ENCODE measurements around the gene NID1. TPM values are rescaled to one million over a fixed set of nuclear protein-coding genes. Genes with fewer than 3 reads are reported as not detected.

NID1 gene
- total RNA-seq, 1 experiment from 2014 or later = 8.6 TPM

DNA sequence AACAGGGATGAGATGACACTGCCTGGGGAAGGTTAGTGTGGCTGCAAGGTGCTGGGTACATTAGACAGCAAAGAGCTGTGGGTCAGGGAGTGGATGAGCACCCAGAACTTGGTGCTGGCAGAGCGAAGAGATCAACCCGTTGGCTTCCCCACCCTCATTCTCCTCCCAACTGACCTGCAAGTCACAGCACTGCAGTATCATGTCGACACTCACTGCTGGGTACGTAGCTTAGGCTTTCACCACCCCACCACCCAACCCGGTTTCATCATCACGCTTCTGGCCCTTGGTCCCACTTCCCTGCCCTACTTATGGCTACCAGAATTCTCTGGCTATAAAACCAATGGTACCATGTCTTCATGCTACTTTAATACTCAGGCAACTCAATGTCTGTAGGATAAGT, 124.6 kb downstream of the NID1 start:
- Mint-ChIP-seq H3K27ac (ENCODE audit: unreplicated experiment) (no peak overlapping the region), H3K36me3 (ENCODE audit: insufficient read depth, unreplicated experiment) (no peaks in the 10 kb centered on the region), H3K4me3 (ENCODE audit: low read depth, unreplicated experiment) (no peak overlapping the region), H3K9me3 (ENCODE audit: low read depth, unreplicated experiment) (no peaks in the 10 kb centered on the region), H3K27me3 (ENCODE audit: unreplicated experiment) (no peaks in the 10 kb centered on the region), H3K4me1 (ENCODE audit: low read depth, unreplicated experiment) (peaks cover 8% of the 10 kb centered on the region)
- CTCF ChIA-PET = no interaction called here
- TF ChIP-seq, protein P1, sequence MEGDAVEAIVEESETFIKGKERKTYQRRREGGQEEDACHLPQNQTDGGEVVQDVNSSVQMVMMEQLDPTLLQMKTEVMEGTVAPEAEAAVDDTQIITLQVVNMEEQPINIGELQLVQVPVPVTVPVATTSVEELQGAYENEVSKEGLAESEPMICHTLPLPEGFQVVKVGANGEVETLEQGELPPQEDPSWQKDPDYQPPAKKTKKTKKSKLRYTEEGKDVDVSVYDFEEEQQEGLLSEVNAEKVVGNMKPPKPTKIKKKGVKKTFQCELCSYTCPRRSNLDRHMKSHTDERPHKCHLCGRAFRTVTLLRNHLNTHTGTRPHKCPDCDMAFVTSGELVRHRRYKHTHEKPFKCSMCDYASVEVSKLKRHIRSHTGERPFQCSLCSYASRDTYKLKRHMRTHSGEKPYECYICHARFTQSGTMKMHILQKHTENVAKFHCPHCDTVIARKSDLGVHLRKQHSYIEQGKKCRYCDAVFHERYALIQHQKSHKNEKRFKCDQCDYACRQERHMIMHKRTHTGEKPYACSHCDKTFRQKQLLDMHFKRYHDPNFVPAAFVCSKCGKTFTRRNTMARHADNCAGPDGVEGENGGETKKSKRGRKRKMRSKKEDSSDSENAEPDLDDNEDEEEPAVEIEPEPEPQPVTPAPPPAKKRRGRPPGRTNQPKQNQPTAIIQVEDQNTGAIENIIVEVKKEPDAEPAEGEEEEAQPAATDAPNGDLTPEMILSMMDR (IDR thresholded peaks at IDR 0.05; ENCODE audit: unreplicated experiment) = no peak
- no TSS peak for BruUV-seq (replicated peaks)
- intact Hi-C loops (cut with micrococcal nuclease; ENCODE audit: unreplicated experiment) = no loop called here
- DNase-seq = no peak

DNA sequence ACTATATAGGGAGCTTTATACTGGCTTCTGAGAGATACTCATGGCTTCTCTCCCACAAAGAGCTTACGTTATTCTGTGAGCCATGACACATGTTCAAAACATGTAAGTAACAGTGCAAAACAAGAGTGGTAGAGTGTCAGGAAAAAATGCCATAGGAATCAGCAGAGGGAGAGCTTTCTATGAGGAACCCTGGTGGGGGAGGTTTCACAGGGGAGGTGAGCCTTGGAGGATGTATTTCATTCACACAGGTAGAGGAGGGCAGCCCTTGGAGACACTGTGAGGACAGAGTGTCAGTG, 125.5 kb downstream of the NID1 start:
- DNase-seq = no peak
- CTCF ChIA-PET = no interaction called here
- Mint-ChIP-seq H3K4me1 (ENCODE audit: low read depth, unreplicated experiment) (peaks cover 8% of the 10 kb centered on the region), H3K9me3 (ENCODE audit: low read depth, unreplicated experiment) (no peaks in the 10 kb centered on the region), H3K4me3 (ENCODE audit: low read depth, unreplicated experiment) (no peak overlapping the region), H3K36me3 (ENCODE audit: insufficient read depth, unreplicated experiment) (no peaks in the 10 kb centered on the region), H3K27me3 (ENCODE audit: unreplicated experiment) (no peaks in the 10 kb centered on the region), H3K27ac (ENCODE audit: unreplicated experiment) (no peak overlapping the region)
- TF ChIP-seq, protein P1 (IDR thresholded peaks at IDR 0.05; ENCODE audit: unreplicated experiment) = no peak
- intact Hi-C loops (cut with micrococcal nuclease; ENCODE audit: unreplicated experiment) = no loop called here
- BruUV-seq (replicated peaks) = no TSS peak

DNA sequence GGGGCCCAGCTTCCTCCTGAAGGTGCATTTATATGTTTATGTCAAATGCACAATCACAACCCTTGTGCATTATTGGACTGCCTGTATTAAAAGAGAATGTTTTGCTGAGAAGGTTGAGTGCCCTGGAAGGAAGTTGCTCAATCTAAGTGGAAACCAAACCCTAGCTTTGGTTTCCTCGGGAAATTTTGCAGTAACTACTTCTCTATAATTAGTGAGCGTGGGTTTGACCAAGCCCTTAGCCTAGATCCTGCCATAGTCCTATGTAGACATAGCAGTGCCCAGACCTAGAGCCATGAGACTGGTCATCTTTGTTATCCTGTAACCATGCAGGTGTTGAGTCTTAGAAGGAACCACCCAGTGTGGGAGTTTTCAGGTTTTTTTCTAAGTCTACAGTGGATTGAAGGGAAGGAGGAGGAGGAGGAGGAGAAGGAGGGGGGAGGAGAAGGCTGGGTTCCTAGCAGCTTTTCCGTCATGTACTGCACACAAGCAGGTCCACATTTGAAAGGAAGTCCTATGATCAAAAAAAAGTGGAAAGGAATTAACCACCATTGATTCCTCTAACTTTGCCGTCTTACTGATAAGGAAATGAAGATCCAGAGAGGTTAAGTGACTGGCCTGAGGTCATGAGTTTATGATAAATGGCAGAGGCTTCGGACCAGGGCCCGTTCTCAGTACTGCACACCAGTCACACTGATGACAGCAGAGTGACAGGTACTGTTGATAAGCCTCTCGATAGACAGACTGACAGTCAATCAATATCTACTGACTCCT, 126.0 kb downstream of the NID1 start:
- DNase-seq = no peak
- no TSS peak for BruUV-seq (replicated peaks)
- peaks cover 8% of the 10 kb centered on the region for H3K4me1 Mint-ChIP-seq (ENCODE audit: low read depth, unreplicated experiment)
- no peaks in the 10 kb centered on the region for H3K9me3 Mint-ChIP-seq (ENCODE audit: low read depth, unreplicated experiment)
- TF ChIP-seq, protein P1 (IDR thresholded peaks at IDR 0.05; ENCODE audit: unreplicated experiment) = no peak
- intact Hi-C loops (cut with micrococcal nuclease; ENCODE audit: unreplicated experiment) = no loop called here
- H3K27me3 Mint-ChIP-seq (ENCODE audit: unreplicated experiment) = no peaks in the 10 kb centered on the region
- H3K36me3 Mint-ChIP-seq (ENCODE audit: insufficient read depth, unreplicated experiment) = no peaks in the 10 kb centered on the region
- no peak overlapping the region for H3K27ac Mint-ChIP-seq (ENCODE audit: unreplicated experiment)
- no peak overlapping the region for H3K4me3 Mint-ChIP-seq (ENCODE audit: low read depth, unreplicated experiment)
- CTCF ChIA-PET = no interaction called here

DNA sequence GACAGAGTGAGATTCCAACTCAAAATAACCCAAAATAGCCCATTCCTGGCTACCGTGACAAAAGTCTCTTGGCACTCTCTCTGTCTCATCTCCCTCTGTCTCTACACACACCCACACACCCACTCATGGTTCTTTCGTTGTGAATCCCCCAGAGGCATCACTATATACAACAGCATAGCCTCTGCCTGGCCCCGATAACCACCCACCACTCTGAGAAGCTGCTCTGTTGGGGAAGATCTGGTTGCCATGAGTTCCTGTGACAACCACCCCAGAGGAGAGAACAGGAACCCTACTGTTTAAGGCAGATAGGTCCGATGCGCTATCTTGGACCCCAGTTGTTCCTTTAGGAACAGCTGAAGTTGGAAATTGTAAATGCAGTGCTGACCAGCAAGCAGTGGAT, 127.8 kb downstream of the NID1 start:
- TF ChIP-seq, protein P1 (IDR thresholded peaks at IDR 0.05; ENCODE audit: unreplicated experiment) = no peak
- no peak for DNase-seq
- H3K4me3 Mint-ChIP-seq (ENCODE audit: low read depth, unreplicated experiment) = no peak overlapping the region
- H3K4me1 Mint-ChIP-seq (ENCODE audit: low read depth, unreplicated experiment) = peaks cover 17% of the 10 kb centered on the region
- intact Hi-C loops (cut with micrococcal nuclease; ENCODE audit: unreplicated experiment) = no loop called here
- no peak overlapping the region for H3K27ac Mint-ChIP-seq (ENCODE audit: unreplicated experiment)
- no peaks in the 10 kb centered on the region for H3K36me3 Mint-ChIP-seq (ENCODE audit: insufficient read depth, unreplicated experiment)
- no peaks in the 10 kb centered on the region for H3K27me3 Mint-ChIP-seq (ENCODE audit: unreplicated experiment)
- CTCF ChIA-PET = no interaction called here
- BruUV-seq (replicated peaks) = no TSS peak
- no peaks in the 10 kb centered on the region for H3K9me3 Mint-ChIP-seq (ENCODE audit: low read depth, unreplicated experiment)

Measured in Calu3 (cell line).